GM12891 (cell line): ENCODE data around the gene CSRP1.

Source experiments
- POLR2A ChIP-seq: IDR thresholded peaks from 2 replicates; pipeline ENCODE4 v1.6.1; 2011; ENCODE audit warnings: low read depth, low read length, control low read depth
- POLR2AphosphoS5 ChIP-seq: IDR thresholded peaks from 2 replicates; pipeline ENCODE4 v1.6.1; 2011; ENCODE audit warnings: low read depth, low read length, control low read depth

- TF ChIP-seq POLR2AphosphoS5: no peak
- no peak for TF ChIP-seq POLR2A
These were observed 49.4 kb downstream of the CSRP1 start for GRCh38 chr1:201457508-201457960.
